GM18502 (cell line): ENCODE measurements around the gene VWCE.
A peak's percentile ranks its signal among the peaks of the same experiment; 100 is the strongest.
"Not testable (repeated sequence)": the region's sequence is repeated elsewhere in the genome, so short reads cannot be mapped to it uniquely, and the experiment has no call there.

Experiments used
- ATAC-seq: cut with Tn5 transposase; IDR thresholded peaks from one replicate; pipeline ENCODE4 v1.9.1; 2021; ENCODE audit warnings: mild to moderate bottlenecking; ENCODE audit not compliant: unreplicated experiment, poor library complexity

VWCE gene

DNA sequence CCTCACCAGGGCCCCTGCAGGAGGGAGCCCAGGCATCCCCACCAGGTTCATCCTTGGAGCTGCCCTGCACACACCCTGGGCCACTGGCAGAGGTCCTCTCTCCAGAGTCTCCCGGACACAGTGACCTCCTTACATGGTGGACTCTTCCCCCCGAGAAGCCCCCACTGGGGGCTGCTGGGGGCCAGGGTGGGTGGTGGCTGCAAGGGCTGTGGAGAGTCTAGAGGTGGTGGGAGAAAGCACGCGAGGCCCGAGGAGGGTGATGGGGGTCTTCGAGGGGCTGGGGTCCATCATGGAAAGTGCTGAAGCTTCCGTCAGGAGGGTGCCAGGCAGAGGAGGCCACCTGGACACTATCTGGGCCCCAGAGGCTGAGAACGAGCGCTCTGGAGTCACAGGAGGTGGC is 36.6 kb downstream of the VWCE start:
- ATAC-seq, result no peak

DNA sequence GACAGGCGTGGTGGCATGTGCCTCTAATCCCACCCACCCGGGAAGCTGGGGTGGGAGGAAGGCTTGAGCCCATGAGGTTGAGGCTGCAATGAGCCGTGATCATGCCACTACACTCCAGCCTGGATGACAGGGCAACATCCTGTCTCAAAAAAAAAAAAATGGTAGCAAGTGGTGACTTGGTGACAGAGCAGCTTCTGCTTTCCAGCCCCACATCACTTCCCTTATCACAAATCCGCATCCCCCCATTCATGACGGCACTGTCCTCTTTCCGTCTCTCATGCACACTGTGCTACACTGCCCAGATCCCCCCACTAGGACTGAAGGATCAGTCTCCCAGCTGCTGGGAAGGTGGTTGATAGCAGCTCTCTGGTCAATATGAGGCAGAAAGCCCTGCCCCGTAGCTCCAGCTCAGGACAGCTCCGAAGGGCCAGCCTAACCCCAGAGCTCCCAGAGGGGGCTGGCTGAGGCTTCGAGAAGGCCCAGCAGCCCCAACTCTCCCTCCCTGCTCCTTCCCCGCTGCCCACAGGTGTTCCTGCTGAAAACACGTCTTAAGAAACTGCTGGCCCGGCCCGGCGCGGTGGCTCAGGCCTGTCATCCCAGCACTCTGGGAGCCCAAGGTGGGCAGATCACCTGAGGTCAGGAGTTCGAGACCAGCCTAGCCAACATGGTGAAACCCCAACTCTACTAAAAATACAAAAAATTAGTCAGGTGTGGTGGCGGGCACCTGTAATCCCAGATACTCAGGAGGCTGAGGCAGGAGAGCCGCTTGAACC is 38.2 kb downstream of the VWCE start:
- ATAC-seq, result no peak

DNA sequence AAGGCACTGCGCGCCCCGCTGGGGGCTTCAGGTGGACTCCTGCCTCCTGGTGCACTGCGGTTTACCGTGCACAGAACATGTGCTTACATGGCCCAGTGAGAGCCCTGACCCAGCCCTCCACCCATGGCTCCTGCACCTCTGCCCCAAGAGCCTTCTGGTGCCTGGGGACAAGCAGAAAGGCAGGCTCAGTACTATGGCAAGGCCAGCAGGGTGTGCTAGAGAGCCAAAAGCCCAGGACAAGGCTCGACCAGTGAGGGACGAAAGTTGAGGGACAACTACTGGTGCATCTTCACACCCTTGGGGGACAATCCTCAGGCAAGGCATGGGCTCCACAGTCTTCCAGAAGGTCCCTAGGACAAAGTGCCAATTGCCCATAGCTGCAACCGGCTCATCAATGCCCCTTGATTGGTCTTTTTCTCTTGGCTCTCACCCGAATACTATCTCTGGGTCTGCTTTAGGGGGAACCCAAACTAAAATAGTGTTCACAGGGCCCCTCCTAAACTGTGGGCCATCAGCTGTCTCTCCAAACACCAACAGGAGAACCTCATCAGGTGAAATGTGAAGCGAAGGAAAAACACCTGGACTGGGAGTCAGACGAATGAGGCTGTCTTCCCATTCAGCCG is 40.6 kb downstream of the VWCE start:
- peak; percentile 57 for ATAC-seq

DNA sequence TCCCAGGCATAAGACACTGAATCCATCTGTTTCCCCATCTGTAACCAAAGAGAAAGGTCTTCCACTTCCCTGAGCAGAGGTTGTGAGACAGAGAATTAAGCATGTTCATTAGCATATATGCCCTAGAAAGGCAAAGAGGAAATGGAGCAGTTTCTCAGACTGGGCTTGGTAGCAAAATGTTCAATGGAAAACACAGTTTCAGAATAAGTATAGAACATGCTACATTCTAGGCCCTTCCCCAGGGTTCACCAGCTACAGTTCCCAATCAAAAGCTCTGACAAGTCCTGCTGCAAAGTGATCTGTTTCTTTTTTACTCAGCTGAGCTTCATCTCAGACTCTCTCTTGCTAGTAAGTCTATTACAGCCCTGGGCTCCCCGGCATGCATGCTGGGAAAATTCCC is 42.8 kb downstream of the VWCE start:
- ATAC-seq, result not testable (repeated sequence)

DNA sequence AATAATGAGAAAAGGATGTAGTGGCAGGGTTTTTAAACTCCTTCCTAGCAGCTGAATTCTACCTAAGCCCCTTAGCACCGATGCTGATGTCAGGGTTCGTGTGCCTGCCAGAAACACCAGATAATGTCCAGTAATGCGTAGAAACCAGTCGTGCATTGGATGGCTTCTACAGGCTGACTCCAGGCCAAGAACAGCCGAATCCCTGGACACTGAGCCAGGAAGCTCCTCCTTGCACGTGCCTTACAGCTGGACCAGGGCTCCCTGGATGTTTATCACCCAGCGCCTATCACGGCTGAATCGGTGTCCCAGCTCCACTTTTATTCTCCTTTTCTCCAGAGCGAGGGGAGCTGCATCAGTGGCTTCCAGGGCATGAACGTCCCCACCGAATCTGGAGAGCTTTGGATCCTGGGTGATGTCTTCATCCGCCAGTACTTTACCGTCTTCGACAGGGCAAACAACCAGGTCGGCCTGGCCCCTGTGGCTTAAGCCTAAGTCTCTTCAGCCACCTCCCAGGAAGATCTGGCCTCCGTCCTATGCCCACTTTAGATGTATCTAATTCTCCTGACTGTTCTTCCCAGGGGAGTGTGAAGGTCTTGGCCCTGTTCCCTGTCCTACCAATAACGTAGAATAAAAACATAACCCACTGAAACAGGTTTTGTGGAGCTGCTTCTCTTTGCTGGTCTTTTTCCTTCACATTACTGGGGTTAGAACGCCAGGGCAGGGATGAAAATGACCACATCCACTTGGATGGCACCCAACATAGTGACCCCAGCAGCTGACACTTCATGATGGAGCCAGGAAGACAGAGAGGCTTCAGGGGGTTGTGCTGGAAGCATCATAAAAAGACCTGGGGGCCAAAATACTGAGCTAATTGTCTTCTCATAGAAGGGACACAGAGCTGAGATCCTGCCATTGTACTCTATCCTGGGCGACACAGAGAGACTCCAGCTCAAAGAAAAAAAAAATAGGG is 44.0 kb downstream of the VWCE start:
- ATAC-seq, result not testable (repeated sequence)

DNA sequence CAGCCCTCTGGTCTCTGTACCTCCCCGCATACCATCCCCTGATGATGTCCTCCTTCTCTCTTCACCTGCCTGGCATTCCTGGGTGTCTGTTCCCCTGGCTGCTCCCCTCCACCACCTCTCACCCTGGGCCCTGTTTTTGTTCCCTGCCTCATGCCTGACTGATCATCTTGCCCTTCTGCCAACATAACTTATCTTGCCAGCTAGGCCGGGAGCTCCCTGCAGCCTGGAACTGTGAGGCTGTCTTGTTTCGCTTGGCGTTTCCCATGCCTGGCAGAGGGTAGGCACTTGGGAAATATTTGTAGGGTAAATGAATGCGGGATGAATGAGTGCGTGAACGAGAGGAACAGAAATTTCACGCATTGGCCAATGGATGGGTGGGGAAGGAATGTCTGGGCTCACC is 45.9 kb downstream of the VWCE start:
- ATAC-seq, result not testable (repeated sequence)

DNA sequence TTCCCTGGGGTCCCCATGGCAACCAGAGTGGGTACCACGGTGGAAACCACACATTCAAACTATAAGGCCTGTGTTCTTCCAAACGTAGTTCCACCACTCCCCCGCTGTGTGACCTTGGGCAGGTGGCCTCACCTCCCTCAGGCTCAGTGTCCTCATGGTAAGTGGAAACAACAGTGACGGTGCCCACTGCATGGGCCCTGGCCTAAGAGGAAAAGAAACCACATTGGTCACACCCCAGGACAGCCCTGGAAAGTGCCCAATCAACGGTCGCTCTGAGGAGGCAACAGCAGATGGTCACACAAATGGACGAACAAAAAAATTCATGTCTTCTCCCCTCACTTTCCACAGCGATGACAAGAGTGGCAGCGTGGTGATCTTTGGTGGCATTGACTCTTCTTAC is 47.0 kb downstream of the VWCE start:
- ATAC-seq, result not testable (repeated sequence)

DNA sequence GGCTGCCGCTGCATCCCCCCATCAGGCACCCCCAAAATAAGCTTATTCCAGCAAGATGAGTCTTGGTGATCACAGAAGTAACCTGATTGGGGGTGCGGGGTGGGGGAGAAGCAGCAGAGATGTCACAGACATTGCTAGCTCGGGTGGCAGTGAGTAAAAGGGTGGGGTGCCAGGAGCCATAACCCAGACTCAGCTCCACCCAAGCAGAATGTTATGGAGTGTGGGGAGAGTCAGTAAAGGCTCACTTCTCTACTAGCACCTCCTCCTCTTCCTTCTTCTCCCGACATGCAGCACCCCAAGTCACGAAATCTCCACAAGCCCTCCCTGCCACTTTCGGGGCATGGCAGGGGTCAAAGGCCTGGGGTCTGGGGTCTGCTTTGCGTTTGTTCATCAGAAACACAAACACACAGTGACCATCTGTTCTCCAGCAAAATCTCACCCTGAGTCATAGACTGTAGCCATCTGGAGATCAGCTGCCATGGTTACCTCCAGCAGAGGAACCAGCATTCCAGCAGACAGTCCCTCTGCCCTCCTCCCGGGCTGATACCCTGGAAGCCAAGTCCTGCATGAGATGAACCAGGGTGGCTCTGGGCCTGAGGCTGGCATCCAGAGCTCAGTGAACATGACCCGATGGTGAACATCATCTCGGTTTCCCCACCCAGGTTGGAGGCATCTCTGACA is 49.7 kb downstream of the VWCE start:
- ATAC-seq, result not testable (repeated sequence)

DNA sequence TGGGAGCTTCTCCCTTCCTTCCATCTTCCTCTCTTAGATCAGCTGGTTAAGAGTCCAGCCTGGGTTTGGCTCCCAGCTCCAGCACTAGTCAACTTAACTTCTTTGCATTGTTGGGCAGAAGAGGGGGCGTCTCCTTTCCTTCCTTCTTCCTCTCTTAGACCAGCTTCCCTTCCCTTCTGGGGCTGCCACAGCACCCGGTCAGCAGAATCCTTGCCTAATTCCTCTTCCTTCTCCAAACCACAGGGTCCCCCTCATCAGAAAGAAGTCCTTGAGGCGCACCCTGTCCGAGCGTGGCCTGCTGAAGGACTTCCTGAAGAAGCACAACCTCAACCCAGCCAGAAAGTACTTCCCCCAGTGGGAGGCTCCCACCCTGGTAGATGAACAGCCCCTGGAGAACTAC is 53.6 kb downstream of the VWCE start:
- not testable (repeated sequence) for ATAC-seq

DNA sequence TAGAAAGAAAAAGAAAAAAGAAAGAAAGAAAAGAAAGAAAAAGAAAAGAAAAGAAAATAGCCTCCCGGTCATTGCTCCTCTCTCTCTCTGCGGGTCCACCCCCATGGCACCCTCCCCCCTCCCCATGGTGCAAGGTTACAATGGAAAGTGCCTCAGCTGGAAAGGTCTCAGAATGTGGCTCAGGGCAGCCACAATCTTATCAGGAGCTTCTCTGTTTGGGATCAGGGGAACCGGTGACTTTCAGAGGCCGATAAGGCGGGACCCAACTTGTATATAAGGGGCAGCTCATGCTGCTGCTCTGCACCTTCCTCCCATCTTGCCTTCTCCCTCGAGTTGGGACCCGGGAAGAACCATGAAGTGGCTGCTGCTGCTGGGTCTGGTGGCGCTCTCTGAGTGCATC is 54.2 kb downstream of the VWCE start, which contains the start of gene PGA5:
Gene PGA5 (plus strand): TSS at position 301 of the 400 bp plus-strand sequence. CDS start 52 bp downstream, at position 353.
- ATAC-seq, result not testable (repeated sequence)

DNA sequence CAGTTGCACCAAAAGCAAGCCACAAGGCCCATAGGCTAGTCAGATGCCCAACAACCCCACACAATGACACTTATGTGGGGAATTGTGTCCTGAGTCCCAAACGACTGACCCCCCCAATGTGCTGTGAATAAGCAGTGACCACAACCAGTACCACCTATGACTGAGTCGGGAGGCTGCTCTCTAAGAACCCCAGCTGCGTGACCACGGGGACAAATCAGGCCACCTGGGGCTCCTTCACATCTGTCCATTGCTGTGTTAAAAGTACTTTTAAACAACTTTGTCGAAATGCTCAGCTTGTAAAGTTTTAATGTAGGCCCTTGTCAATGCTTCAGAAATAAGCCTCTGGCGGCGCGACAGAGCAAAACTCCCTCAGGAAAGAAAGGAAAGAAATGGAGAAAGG is 54.8 kb downstream of the VWCE start:
- ATAC-seq, result not testable (repeated sequence)

DNA sequence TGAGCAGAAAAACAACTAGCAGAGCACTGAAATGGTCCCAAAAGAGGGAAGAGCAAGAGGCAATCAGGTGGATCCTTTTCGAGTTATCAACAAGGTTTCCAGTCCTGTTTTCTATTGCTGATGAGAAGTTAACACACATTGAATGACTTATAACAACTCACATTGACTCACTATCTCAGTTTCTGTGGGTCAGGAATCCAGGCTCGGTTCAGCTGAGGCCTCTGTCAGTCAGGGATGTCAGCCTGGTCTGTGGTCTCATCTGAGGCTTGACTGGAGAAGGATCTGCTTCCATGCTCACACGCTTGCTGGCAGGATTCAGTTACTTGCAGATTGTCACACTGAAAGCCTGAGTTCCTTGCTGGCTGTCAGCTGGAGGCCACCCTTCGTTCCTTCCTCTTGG is 58.0 kb downstream of the VWCE start:
- ATAC-seq, result not testable (repeated sequence)

DNA sequence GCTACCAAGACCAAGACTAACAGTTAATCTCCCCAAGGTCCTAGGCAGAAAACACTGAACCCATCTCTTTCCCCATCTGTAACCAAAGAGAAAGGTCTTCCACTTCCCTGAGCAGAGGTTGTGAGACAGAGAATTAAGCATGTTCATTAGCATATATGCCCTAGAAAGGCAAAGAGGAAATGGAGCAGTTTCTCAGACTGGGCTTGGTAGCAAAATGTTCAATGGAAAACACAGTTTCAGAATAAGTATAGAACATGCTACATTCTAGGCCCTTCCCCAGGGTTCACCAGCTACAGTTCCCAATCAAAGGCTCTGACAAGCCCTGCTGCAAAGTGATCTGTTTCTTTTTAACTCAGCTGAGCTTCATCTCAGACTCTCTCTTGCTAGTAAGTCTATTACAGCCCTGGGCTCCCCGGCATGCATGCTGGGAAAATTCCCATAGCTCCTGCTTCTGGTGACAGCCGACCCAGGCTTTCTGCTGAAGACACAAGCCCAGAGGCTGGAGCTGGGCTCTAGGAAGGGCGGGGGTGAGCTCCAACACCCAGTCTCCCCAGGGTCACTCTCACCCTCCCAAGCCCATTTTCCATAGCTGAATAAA is 62.5 kb downstream of the VWCE start:
- not testable (repeated sequence) for ATAC-seq

DNA sequence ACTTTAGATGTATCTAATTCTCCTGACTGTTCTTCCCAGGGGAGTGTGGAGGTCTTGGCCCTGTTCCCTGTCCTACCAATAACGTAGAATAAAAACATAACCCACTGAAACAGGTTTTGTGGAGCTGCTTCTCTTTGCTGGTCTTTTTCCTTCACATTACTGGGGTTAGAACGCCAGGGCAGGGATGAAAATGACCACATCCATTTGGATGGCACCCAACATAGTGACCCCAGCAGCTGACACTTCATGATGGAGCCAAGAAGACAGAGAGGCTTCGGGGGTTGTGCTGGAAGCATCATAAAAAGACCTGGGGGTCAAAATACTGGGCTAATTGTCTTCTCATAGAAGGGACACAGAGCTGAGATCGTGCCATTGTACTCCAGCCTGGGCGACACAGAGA is 63.5 kb downstream of the VWCE start:
- ATAC-seq, result not testable (repeated sequence)

DNA sequence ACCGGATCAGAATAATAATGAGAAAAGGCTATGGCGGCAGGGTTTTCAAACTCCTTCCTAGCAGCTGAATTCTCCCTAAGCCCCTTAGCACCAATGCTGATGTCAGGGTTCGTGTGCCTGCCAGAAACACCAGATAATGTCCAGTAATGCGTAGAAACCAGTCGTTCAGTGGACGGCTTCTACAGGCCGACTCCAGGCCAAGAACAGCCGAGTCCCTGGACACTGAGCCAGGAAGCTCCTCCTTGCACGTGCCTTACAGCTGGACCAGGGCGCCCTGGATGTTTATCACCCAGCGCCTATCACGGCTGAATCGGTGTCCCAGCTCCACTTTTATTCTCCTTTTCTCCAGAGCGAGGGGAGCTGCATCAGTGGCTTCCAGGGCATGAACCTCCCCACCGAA is 64.1 kb downstream of the VWCE start:
- ATAC-seq, result not testable (repeated sequence)

DNA sequence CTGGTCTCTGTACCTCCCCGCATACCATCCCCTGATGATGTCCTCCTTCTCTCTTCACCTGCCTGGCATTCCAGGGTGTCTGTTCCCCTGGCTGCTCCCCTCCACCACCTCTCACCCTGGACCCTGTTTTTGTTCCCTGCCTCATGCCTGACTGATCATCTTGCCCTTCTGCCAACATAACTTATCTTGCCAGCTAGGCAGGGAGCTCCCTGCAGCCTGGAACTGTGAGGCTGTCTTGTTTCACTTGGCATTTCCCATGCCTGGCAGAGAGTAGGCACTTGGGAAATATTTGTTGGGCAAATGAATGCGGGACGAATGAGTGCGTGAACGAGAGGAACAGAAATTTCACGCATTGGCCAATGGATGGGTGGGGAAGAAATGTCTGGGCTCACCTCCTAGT is 65.7 kb downstream of the VWCE start:
- ATAC-seq, result not testable (repeated sequence)

DNA sequence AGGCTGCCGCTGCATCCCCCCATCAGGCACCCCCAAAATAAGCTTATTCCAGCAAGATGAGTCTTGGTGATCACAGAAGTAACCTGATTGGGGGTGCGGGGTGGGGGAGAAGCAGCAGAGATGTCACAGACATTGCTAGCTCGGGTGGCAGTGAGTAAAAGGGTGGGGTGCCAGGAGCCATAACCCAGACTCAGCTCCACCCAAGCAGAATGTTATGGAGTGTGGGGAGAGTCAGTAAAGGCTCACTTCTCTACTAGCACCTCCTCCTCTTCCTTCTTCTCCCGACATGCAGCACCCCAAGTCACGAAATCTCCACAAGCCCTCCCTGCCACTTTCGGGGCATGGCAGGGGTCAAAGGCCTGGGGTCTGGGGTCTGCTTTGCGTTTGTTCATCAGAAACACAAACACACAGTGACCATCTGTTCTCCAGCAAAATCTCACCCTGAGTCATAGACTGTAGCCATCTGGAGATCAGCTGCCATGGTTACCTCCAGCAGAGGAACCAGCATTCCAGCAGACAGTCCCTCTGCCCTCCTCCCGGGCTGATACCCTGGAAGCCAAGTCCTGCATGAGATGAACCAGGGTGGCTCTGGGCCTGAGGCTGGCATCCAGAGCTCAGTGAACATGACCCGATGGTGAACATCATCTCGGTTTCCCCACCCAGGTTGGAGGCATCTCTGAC is 68.5 kb downstream of the VWCE start:
- not testable (repeated sequence) for ATAC-seq

DNA sequence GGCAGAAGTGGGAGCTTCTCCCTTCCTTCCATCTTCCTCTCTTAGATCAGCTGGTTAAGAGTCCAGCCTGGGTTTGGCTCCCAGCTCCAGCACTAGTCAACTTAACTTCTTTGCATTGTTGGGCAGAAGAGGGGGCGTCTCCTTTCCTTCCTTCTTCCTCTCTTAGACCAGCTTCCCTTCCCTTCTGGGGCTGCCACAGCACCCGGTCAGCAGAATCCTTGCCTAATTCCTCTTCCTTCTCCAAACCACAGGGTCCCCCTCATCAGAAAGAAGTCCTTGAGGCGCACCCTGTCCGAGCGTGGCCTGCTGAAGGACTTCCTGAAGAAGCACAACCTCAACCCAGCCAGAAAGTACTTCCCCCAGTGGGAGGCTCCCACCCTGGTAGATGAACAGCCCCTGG is 72.4 kb downstream of the VWCE start:
- not testable (repeated sequence) for ATAC-seq

DNA sequence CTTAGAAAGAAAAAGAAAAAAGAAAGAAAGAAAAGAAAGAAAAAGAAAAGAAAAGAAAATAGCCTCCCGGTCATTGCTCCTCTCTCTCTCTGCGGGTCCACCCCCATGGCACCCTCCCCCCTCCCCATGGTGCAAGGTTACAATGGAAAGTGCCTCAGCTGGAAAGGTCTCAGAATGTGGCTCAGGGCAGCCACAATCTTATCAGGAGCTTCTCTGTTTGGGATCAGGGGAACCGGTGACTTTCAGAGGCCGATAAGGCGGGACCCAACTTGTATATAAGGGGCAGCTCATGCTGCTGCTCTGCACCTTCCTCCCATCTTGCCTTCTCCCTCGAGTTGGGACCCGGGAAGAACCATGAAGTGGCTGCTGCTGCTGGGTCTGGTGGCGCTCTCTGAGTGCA is 73.1 kb downstream of the VWCE start, which contains the start of gene PGA4:
Gene PGA4 (plus strand): TSS at position 301 of the 400 bp plus-strand sequence. CDS start 54 bp downstream, at position 355.
- not testable (repeated sequence) for ATAC-seq
